Effector CD4-positive, alpha-beta T cell (primary cell): ENCODE data around the gene RPEL1.

Source experiments
- DNase-seq: peaks from one replicate; pipeline ENCODE4 v3.0.0-alpha.2; 2020

Gene RPEL1

DNA sequence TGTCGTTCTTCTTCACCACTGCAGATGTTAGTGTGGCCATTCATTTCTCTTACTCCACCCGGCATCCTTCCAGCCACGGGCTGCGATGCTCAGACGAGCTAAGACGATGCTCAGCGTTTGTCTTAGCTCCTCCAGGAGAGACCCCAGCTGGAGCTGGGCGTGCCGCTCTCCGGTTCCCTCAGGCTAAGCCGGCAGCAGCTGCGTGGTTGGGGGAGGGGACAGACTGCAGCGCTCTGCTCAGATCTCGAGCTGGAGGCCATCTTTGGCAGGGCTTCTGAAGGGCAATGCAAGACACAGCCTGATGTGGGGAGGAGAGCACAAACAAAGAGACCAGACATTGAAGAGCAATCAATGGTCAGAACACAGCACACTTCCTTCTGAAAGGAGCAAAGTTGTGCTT, 36.1 kb downstream of the RPEL1 start:
- no peak for DNase-seq

DNA sequence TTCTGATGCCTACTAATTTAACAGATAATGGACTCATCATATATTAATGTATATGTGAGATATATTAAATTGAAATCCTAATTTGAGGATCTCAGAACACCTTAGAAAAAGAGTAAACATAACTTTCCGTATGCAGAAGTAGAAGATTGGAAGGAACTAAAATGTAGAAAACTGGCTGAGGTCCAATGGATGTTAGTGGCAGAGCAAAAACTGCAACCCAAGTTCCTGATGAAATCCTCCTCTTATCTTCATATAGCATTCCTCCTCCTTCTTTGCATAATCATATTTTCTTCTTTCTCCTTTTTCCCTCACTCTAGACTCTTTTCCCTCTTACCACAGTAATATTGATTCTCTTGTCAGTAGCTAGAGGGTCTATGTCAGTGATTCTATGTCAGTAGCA, 37.3 kb downstream of the RPEL1 start:
- DNase-seq, result no peak

DNA sequence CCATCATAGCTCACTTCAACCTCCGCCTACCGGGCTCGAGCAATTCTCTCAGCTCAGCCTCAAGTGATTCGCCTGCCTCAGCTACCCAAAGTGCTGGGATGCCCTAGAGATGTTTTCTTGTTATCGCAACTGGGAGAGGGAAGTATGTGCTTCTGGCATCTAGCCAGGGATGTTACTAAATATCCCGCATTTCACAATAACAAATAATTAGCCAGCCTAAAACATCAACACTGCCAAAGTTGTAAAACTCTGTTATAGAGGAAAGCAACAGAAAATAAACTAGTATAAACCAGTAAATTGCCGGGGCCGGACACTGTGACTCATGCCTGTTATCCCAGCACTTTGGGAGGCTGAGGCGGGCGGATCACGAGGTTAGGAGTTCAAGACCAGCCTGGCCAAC, 38.5 kb downstream of the RPEL1 start:
- DNase-seq, result no peak

DNA sequence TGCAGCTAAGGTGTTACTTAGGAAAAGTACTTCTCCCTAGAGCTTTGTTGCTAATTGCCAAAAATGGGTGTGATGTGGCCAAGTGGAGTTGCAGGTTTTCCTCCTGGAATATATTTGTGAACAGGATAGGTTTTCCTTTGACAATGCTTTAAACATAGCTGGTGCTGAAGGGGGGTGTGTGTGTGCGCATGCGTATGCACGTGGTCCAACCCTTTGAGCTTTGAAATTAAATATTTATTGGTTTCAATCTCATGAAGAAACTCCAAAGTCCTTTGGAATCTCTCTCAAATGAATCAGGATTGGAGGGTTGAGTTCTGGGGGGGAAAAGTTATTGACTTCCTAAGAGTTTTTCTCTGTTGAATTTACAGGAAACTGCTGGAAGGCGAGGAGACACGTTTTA, 42.3 kb downstream of the RPEL1 start:
- DNase-seq, result no peak

DNA sequence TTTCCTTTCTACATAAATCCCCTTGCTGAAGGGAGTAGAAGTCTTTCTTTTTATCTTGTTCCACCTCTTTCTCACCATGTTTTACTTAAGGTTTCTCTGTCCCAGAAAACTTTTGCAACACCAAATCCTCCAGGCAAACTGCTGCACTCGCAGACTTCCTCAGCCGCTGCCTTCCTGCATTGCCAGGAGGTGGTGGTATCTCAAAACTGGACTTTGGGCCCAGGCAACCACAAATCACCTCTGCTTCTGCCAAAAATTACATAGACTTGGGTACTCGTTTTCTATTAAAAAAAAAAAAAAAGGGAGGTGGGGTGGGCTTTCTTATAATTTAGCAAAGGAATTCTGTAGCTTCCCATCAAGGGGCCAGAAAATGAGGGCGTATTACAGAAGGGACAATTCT, 45.9 kb downstream of the RPEL1 start:
- DNase-seq, result no peak

DNA sequence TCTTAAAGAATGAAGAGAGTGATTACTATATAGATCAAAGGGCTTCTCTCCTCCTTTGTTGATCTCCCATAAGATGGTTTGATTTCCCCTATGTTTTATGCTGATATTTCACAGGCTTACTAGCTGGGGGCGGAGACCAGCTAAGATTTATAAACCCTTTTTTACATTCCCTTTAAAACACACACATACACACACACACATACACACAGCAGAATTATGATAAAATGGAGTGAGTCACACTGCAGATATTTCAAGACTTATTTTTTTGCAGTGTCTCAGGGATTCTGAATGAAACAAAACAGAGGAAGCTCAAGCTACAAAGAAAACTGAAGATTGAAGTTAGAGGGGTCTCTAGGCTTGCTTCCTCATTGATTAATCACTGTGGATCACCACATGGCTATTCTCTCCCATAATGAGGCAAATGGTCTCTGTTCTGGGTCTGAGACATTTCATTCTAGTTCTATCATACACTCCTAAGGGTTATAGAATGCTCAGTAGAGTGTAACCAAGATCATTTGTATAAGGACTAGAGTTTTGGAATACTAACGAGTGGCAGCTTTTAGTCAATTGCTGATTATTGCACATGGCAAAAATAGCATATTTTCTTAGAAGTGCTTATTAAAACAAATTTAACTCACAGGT, 49.8 kb downstream of the RPEL1 start:
- DNase-seq, result no peak
